Right lobe of liver (tissue), 6 donors: ENCODE results near the gene SUSD6. TPM values are rescaled to one million over a fixed set of nuclear protein-coding genes. Genes with fewer than 3 reads are reported as not detected.

Experiments
- ATAC-seq, 4 donors: fragments of 200-7000 bp; cut with Tn5 transposase; one replicate each; pipeline ENCODE4 v1.9.1; 2020; ENCODE audit warnings: mild to moderate bottlenecking in 4 of 4, moderate library complexity in 4 of 4
- DNase-seq, 3 donors: peaks; one replicate each; pipeline ENCODE4 v3.0.0-alpha.2; 2020
- H3K27ac ChIP-seq, 3 donors: fragments of 200-600 bp; one replicate each; pipeline ENCODE4 v1.8.0; 2022
- H3K27me3 ChIP-seq, 2 donors: fragments of 200-600 bp; one replicate each; pipeline ENCODE4 v1.8.0; 2022
- H3K36me3 ChIP-seq, 4 donors: fragments of 200-600 bp; sonication (generic) in 1 of 4; one replicate each; pipeline versions ENCODE4 v1.5.1 to v1.8.0; 2017 to 2022; ENCODE audit warnings: control low read depth in 1 of 4
- H3K4me1 ChIP-seq, 4 donors: fragments of 200-600 bp; sonication (generic) in 1 of 4; one replicate each; pipeline versions ENCODE4 v1.5.1 to v1.8.0; 2017 to 2022; ENCODE audit warnings: control low read depth in 1 of 4
- H3K4me3 ChIP-seq, 3 donors: fragments of 200-600 bp; one replicate each; pipeline ENCODE4 v1.8.0; 2022
- H3K9me3 ChIP-seq, 4 donors: fragments of 200-600 bp; sonication (generic) in 1 of 4; one replicate each; pipeline versions ENCODE4 v1.5.1 to v1.8.0; 2017 to 2022; ENCODE audit warnings: control low read depth in 1 of 4
- POLR2A ChIP-seq: fragments of 450-650 bp; IDR thresholded peaks from one replicate; pipeline ENCODE4 v1.6.1; 2017; ENCODE audit warnings: antibody characterized with exemption, mild to moderate bottlenecking
- WGBS: methylation state at CpG from one replicate; pipeline ENCODE4 v1.1.6; 2018; ENCODE audit warnings: low coverage, low lambda C conversion rate; ENCODE audit not compliant: insufficient coverage; ENCODE audit errors: missing lambda C conversion rate; 5-methylcytosine and 5-hydroxymethylcytosine counted together
- intact Hi-C, 2 donors: fragments of 100-400 bp; cut with DNase I; formaldehyde crosslinking; loops; one replicate each; pipeline versions ENCODE4 v1.11.2 to v1.14.1; 2022
- total RNA-seq, 6 experiments: library from RNA; depleted of rRNA in 2 of 6; stranded (reverse); fragments of >200 nt in 2 of 6; fragmentation: NEBNext Ultra II Directional in 3 of 6; extraction: Animal tissue kit (Norgen Biotek cat#: 25700) in 3 of 6; gene quantifications; one replicate each; pipeline versions ENCODE4 v1.1.0 to v1.2.4, GENCODE V29; 2016 to 2023
- TF ChIP-seq, protein P1 (sequence below), 4 donors: fragments of 200-600 bp in 3 of 4; fragments of 450-650 bp in 1 of 4; IDR thresholded peaks; one replicate each; pipeline versions ENCODE4 v1.5.1 to v1.8.0; 2016 to 2022; ENCODE audit warnings: antibody characterized with exemption in 4 of 4, mild to moderate bottlenecking in 2 of 4
- donor health status: DM: no; HTN: yes; CAD: no.
- donor health status: DM: no; HTN: no; CAD: no.
- donor health status: DM: no; HTN: no; CAD: no.
- donor health status: DM: no; HTN: yes; CAD: no.
- donor health status: DM: no; HTN: yes; CAD: no.

The SUSD6 gene
- total RNA-seq, 6 experiments from 2014 or later: 9.6 to 17.4 (median 12.5) TPM

DNA sequence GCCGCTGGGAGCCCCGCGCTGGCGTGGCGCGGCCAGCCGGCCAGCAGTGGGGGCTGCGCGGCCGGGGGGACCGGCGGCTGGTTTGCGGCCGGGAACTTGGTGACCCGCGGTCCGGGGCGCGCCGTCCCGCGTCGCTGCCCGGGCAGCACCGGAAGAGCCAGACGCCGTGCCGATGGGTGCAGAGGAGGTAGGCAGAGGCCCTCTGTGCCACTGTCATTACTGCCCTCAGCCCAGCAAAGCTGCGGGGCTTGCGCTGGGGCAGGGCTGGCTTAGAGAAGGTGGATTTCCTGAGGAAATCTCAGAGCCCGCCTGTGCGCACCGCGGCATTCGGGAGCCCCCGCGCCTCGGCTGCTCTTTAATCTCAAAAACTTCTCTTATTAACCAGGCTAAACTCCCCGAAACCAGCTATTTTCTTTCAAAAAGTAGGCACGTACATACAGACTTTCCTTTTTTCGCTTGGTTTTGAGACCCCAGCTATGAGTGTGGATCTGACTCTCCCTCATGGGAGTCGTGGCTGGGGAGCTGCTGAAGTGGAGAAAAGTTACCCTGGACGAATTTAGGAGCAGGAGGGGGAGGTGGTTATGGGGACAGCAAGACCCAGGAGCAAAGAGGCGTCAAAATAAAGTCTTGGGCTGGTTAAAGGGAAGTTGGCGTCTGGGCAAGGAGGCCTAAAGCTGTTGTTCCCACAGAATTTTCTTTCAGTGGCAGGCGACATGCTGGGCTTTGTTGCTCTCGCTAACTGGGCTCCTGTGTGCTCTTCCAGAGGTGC lies 802 bp downstream of the SUSD6 start:
- WGBS: 0% methylated on average over 17 of the region's 47 CpGs
- TF ChIP-seq POLR2A: no peak
- TF ChIP-seq, protein P1, sequence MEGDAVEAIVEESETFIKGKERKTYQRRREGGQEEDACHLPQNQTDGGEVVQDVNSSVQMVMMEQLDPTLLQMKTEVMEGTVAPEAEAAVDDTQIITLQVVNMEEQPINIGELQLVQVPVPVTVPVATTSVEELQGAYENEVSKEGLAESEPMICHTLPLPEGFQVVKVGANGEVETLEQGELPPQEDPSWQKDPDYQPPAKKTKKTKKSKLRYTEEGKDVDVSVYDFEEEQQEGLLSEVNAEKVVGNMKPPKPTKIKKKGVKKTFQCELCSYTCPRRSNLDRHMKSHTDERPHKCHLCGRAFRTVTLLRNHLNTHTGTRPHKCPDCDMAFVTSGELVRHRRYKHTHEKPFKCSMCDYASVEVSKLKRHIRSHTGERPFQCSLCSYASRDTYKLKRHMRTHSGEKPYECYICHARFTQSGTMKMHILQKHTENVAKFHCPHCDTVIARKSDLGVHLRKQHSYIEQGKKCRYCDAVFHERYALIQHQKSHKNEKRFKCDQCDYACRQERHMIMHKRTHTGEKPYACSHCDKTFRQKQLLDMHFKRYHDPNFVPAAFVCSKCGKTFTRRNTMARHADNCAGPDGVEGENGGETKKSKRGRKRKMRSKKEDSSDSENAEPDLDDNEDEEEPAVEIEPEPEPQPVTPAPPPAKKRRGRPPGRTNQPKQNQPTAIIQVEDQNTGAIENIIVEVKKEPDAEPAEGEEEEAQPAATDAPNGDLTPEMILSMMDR (IDR thresholded peaks at IDR 0.05): no peak
- ATAC-seq (peak; percentile 12 to 38 (median 23)), DNase-seq (peak; percentile 44 to 63 (median 56))
- H3K4me3 ChIP-seq: peak overlapping the region; percentile 71 to 77 (median 74)
- H3K27ac ChIP-seq: peak overlapping the region; percentile 93 to 98 (median 95)
- H3K9me3 ChIP-seq: no peaks in the 10 kb centered on the region
- no peaks in the 10 kb centered on the region for H3K27me3 ChIP-seq
- peaks cover 0 to 39% (median 25%) of the 10 kb centered on the region in 4 donors for H3K4me1 ChIP-seq
- H3K36me3 ChIP-seq: no peaks in the 10 kb centered on the region
- intact Hi-C loops: no loop called here

DNA sequence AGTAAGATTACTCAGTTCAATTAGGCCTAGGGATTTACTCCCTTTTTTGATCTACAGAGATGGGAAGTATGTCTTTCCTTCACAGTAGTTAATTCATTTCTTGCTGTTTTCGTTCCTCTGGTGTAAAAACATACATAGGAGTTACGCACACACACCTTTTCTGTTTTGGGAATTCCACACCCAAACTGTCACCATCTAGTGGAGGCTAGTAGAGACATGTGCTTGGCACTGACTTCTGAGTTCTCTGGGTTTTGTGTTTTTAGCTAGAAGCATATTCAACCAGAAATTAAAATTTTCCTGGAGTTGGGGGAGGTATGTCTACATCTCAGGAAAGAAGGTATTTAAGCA lies 1.4 kb downstream of the SUSD6 start:
- Histone ChIP-seq H3K4me1 (peaks cover 0 to 40% (median 23%) of the 10 kb centered on the region in 4 donors), H3K27me3 (no peaks in the 10 kb centered on the region), H3K4me3 (peak overlapping the region; percentile 71 to 77 (median 74)), H3K27ac (peak overlapping the region; percentile 93 to 98 (median 95)), H3K9me3 (no peaks in the 10 kb centered on the region), H3K36me3 (no peaks in the 10 kb centered on the region)
- 0% methylated on average over 2 of the region's 2 CpGs for WGBS
- intact Hi-C loops: no loop called here
- DNase-seq (no peak), ATAC-seq (peak in 2 of 4 donors; percentile 10 to 18)
- TF ChIP-seq POLR2A: no peak
- TF ChIP-seq, protein P1 (IDR thresholded peaks at IDR 0.05): peak in 2 of 4 donors; percentile 26 to 40

DNA sequence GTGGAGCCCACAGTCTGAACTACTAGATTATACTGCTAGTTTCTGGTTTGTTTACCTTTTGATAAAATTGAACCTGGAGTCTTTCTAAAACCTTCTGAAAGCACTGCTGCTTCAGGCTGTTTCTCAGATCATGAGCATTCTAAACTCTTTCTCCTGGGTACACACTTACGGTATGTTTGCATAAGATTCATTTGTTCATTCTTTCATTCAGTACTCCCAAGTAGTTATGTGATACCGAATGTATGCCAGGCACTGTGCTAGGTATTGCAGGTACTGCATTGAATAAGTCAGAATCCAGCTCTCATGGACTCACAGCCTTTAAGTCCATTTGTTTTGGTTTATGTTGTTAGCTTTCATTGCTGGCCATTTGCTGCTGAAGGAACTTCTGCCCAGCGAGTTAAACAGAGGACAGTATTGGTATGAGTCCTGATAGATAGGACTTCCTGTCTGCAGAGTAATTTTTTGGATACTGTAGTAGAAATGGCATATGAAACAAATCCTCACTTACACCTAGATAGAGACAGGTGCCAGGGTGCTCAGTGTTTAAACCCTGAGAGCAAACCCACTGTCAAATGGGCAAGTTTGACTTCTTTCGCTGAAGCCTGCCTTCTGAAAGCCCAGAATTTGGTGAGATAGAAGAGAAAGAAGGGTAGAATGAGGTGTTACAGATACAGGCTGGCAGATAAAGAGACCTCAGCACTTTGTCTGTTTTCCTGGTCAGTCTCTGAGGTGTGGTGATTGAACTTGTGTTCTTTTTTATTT lies 2.1 kb downstream of the SUSD6 start:
- peak overlapping the region; percentile 22 to 98 (median 95) for H3K27ac ChIP-seq
- DNase-seq (no peak), ATAC-seq (no peak)
- no peaks in the 10 kb centered on the region for H3K9me3 ChIP-seq
- intact Hi-C loops: no loop called here
- no peaks in the 10 kb centered on the region for H3K27me3 ChIP-seq
- TF ChIP-seq POLR2A: no peak
- TF ChIP-seq, protein P1 (IDR thresholded peaks at IDR 0.05): no peak
- WGBS: 28% methylated on average over 4 of the region's 4 CpGs
- no peaks in the 10 kb centered on the region for H3K36me3 ChIP-seq
- peak overlapping the region in 2 of 3 donors; percentile 71 to 77 for H3K4me3 ChIP-seq
- H3K4me1 ChIP-seq: peaks cover 0 to 47% (median 25%) of the 10 kb centered on the region in 4 donors

DNA sequence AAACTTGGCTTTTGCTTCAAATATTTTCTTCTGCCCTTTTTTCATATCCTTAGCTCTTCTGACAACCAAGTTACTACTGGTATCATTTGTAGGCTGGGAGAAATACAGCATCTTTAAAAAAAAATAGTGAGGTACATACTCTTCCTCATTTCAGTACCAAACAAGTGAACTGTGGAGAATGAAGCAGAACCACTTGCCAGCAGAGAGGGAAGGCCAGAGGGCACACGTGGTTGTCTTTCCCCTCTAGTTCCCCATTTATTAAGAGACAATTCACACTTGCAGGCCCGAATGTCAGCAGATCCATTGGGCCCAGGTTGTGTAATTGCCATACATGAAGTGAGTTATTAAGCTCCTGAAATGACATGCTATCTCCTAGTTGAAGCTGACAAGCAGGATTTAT lies 3.2 kb downstream of the SUSD6 start:
- DNase-seq: peak in 1 of 3 donors; percentile 35
- no peaks in the 10 kb centered on the region for H3K27me3 ChIP-seq
- no peak for TF ChIP-seq POLR2A
- TF ChIP-seq, protein P1 (IDR thresholded peaks at IDR 0.05): no peak
- no peak overlapping the region for H3K4me3 ChIP-seq
- H3K9me3 ChIP-seq: no peaks in the 10 kb centered on the region
- peak overlapping the region in 2 of 3 donors; percentile 72 to 98 for H3K27ac ChIP-seq
- ATAC-seq: peak in 1 of 4 donors; percentile 1
- H3K4me1 ChIP-seq: peaks cover 0 to 49% (median 29%) of the 10 kb centered on the region in 4 donors
- intact Hi-C loops: no loop called here
- no peaks in the 10 kb centered on the region for H3K36me3 ChIP-seq
- WGBS: 7% methylated on average over 2 of the region's 2 CpGs
